ENCODE measurements around the gene RGS10.

DNA sequence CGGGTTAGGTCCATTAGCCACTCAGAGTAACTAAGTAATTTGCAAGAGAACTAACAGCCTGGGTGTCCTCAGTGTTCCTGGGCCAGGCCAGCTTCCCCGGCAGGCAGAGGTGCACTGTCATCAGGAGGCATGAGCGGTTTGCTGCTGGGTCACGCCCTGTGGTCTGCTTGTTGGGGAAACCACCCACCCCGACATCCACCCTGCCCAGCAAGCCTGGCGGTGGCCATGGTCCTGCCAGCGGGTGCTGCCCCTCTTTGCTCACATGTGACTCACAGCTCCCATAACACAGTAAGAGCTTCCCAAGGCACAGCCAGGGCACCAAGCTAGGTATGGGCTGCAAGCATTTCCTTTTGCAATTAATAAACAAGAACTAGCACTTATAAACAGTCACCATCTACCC, 75.9 kb downstream of the RGS10 start:
- TF ChIP-seq, protein P1, sequence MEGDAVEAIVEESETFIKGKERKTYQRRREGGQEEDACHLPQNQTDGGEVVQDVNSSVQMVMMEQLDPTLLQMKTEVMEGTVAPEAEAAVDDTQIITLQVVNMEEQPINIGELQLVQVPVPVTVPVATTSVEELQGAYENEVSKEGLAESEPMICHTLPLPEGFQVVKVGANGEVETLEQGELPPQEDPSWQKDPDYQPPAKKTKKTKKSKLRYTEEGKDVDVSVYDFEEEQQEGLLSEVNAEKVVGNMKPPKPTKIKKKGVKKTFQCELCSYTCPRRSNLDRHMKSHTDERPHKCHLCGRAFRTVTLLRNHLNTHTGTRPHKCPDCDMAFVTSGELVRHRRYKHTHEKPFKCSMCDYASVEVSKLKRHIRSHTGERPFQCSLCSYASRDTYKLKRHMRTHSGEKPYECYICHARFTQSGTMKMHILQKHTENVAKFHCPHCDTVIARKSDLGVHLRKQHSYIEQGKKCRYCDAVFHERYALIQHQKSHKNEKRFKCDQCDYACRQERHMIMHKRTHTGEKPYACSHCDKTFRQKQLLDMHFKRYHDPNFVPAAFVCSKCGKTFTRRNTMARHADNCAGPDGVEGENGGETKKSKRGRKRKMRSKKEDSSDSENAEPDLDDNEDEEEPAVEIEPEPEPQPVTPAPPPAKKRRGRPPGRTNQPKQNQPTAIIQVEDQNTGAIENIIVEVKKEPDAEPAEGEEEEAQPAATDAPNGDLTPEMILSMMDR (conservative IDR thresholded peaks at IDR 0.05; ENCODE audit: low read depth in 2 of 2), result no peak
- no peak for TF ChIP-seq POLR2AphosphoS5 (IDR thresholded peaks at IDR 0.05; ENCODE audit: low read depth)
- no peak for TF ChIP-seq EZH2 (IDR thresholded peaks at IDR 0.05; ENCODE audit: low read depth, unreplicated experiment)
